Astrocyte (in vitro differentiated cells and primary cell): ENCODE measurements around the gene RFC1.
"Not testable (repeated sequence)": the region's sequence is repeated elsewhere in the genome, so short reads cannot be mapped to it uniquely, and the experiment has no call there.

Source experiments
- CTCF ChIP-seq: IDR thresholded peaks from 2 replicates; pipeline ENCODE4 v1.5.1; 2011; ENCODE audit warnings: low read depth, mild to moderate bottlenecking, inconsistent platforms, low read length, moderate library complexity; ENCODE audit not compliant: insufficient read depth
- EZH2 ChIP-seq: IDR thresholded peaks from 2 replicates; pipeline ENCODE4 v1.6.1; 2012; ENCODE audit warnings: mild to moderate bottlenecking, low read length, inconsistent platforms; ENCODE audit not compliant: insufficient read depth

- TF ChIP-seq EZH2, CTCF: not testable (repeated sequence)
These were observed 5.0 kb upstream of the RFC1 start for GRCh38 chr4:39371209-39371608.
